HEK293 (cell line): Measurements from ENCODE around the gene PPRC1.

Experiments
- CTCF ChIA-PET: fragments of 350-600 bp; formaldehyde crosslinking; extraction: SDS; loops from one replicate; lab custom pipeline; 2021; ENCODE audit warnings: antibody characterized with exemption; lab: Yijun Ruan, JAX
- POLR2A ChIA-PET: fragments of 300-600 bp; formaldehyde crosslinking; extraction: SDS; loops from one replicate; lab custom pipeline; 2020; ENCODE audit warnings: antibody characterized with exemption, inconsistent platforms; lab: Yijun Ruan, JAX
- H3K27ac ChIP-seq: fragments of 200-500 bp; sonication (Bioruptor generic); 2 replicates; pipeline ENCODE4 v1.5.1; 2014; ENCODE audit warnings: low read depth, low read length, control low read depth, inconsistent platforms; ENCODE audit errors: extremely low read depth
- H3K36me3 ChIP-seq, 2 experiments: fragments of 200-500 bp in 1 of 2; sonication (Bioruptor generic) in 1 of 2; 1 replicate in 1 of 2; 2 replicates in 1 of 2; pipeline ENCODE4 v1.5.1; 2014 to 2017; ENCODE audit warnings: inconsistent platforms in 2 of 2, low read length in 2 of 2; ENCODE audit not compliant: control insufficient read depth in 2 of 2, insufficient read depth in 1 of 2
- H3K4me1 ChIP-seq: fragments of 200-500 bp; sonication (Bioruptor generic); 2 replicates; pipeline ENCODE4 v1.5.1; 2014; ENCODE audit warnings: mild to moderate bottlenecking, low read length, inconsistent platforms; ENCODE audit not compliant: control insufficient read depth, insufficient read depth
- H3K4me3 ChIP-seq: 2 replicates; pipeline ENCODE4 v1.5.1; 2011; ENCODE audit warnings: low read depth, mild to moderate bottlenecking, control low read depth, low read length, moderate library complexity
- H3K9me3 ChIP-seq: fragments of 200-500 bp; sonication (Bioruptor generic); 2 replicates; pipeline ENCODE4 v1.5.1; 2014; ENCODE audit warnings: low read depth, low read length, inconsistent platforms; ENCODE audit not compliant: control insufficient read depth, insufficient read depth
- KLF7 ChIP-seq: fragments of 450-650 bp; formaldehyde crosslinking; IDR thresholded peaks from 2 replicates; pipeline ENCODE4 v1.5.1; 2016; ENCODE audit warnings: missing biosample characterization, missing genetic modification characterization, borderline replicate concordance
- KLF9 ChIP-seq: fragments of 450-650 bp; formaldehyde crosslinking; IDR thresholded peaks from 2 replicates; pipeline ENCODE4 v1.5.1; 2016; ENCODE audit warnings: missing biosample characterization, missing genetic modification characterization, low read depth
- RBAK ChIP-seq: fragments of 450-650 bp; formaldehyde crosslinking; IDR thresholded peaks from 2 replicates; pipeline ENCODE4 v1.5.1; 2016; ENCODE audit warnings: missing biosample characterization, missing genetic modification characterization
- SALL2 ChIP-seq: fragments of 450-650 bp; formaldehyde crosslinking; IDR thresholded peaks from 2 replicates; pipeline ENCODE4 v1.5.0; 2017; ENCODE audit warnings: missing biosample characterization, mild to moderate bottlenecking, missing genetic modification characterization, borderline replicate concordance
- ZBTB8A ChIP-seq: fragments of 450-650 bp; formaldehyde crosslinking; IDR thresholded peaks from 2 replicates; pipeline ENCODE4 v1.5.1; 2016; ENCODE audit warnings: missing biosample characterization, missing genetic modification characterization
- ZNF121 ChIP-seq: fragments of 450-650 bp; formaldehyde crosslinking; IDR thresholded peaks from 2 replicates; pipeline ENCODE4 v1.5.1; 2016; ENCODE audit warnings: missing biosample characterization, missing genetic modification characterization
- ZNF155 ChIP-seq: fragments of 450-650 bp; formaldehyde crosslinking; IDR thresholded peaks from 2 replicates; pipeline ENCODE4 v1.5.1; 2016; ENCODE audit warnings: missing biosample characterization, missing genetic modification characterization
- ZNF174 ChIP-seq: fragments of 450-650 bp; formaldehyde crosslinking; IDR thresholded peaks from 2 replicates; pipeline ENCODE4 v1.5.0; 2017; ENCODE audit warnings: missing biosample characterization, mild to moderate bottlenecking, missing genetic modification characterization
- ZNF266 ChIP-seq: fragments of 450-650 bp; formaldehyde crosslinking; IDR thresholded peaks from 2 replicates; pipeline ENCODE4 v1.5.1; 2016; ENCODE audit warnings: missing biosample characterization, missing genetic modification characterization, low read depth
- ZNF354C ChIP-seq: fragments of 450-650 bp; formaldehyde crosslinking; IDR thresholded peaks from 2 replicates; pipeline ENCODE4 v1.5.1; 2016; ENCODE audit warnings: missing biosample characterization, missing genetic modification characterization, low read depth, borderline replicate concordance
- ZNF366 ChIP-seq: fragments of 450-650 bp; formaldehyde crosslinking; conservative IDR thresholded peaks from 2 replicates; pipeline ENCODE4 v1.5.1; 2016; ENCODE audit warnings: missing biosample characterization, missing genetic modification characterization
- ZNF561 ChIP-seq: fragments of 450-650 bp; IDR thresholded peaks from 2 replicates; pipeline ENCODE4 v1.5.1; 2018; ENCODE audit warnings: missing biosample characterization, missing genetic modification characterization, borderline replicate concordance
- ZNF571 ChIP-seq: fragments of 450-650 bp; formaldehyde crosslinking; IDR thresholded peaks from 2 replicates; pipeline ENCODE4 v1.5.0; 2017; ENCODE audit warnings: missing biosample characterization, missing genetic modification characterization
- ZNF660 ChIP-seq: fragments of 450-650 bp; IDR thresholded peaks from 2 replicates; pipeline ENCODE4 v1.5.1; 2018; ENCODE audit warnings: missing biosample characterization, mild to moderate bottlenecking, missing genetic modification characterization
- ZNF664 ChIP-seq: fragments of 450-650 bp; formaldehyde crosslinking; IDR thresholded peaks from 2 replicates; pipeline ENCODE4 v1.5.1; 2016; ENCODE audit warnings: missing biosample characterization, missing genetic modification characterization
- TF ChIP-seq, protein P1 (sequence below): fragments of 450-650 bp; formaldehyde crosslinking; IDR thresholded peaks from 2 replicates; pipeline ENCODE4 v1.5.1; 2017; ENCODE audit warnings: missing biosample characterization, missing genetic modification characterization
- TF ChIP-seq, protein P2 (sequence below): IDR thresholded peaks from 2 replicates; pipeline ENCODE4 v1.6.1; 2011; ENCODE audit warnings: mild to moderate bottlenecking, low read depth, low read length, borderline replicate concordance
- TF ChIP-seq, protein P3 (sequence below): fragments of 450-650 bp; formaldehyde crosslinking; IDR thresholded peaks from 2 replicates; pipeline ENCODE4 v1.5.1; 2016; ENCODE audit warnings: missing biosample characterization, missing genetic modification characterization
- TF ChIP-seq, protein P4 (sequence below): fragments of 450-650 bp; formaldehyde crosslinking; IDR thresholded peaks from 2 replicates; pipeline ENCODE4 v1.5.1; 2016; ENCODE audit warnings: missing biosample characterization, missing genetic modification characterization
- TF ChIP-seq, protein P5 (sequence below): fragments of 450-650 bp; formaldehyde crosslinking; IDR thresholded peaks from 2 replicates; pipeline ENCODE4 v1.5.1; 2016; ENCODE audit warnings: missing biosample characterization, missing genetic modification characterization

PPRC1 gene

DNA sequence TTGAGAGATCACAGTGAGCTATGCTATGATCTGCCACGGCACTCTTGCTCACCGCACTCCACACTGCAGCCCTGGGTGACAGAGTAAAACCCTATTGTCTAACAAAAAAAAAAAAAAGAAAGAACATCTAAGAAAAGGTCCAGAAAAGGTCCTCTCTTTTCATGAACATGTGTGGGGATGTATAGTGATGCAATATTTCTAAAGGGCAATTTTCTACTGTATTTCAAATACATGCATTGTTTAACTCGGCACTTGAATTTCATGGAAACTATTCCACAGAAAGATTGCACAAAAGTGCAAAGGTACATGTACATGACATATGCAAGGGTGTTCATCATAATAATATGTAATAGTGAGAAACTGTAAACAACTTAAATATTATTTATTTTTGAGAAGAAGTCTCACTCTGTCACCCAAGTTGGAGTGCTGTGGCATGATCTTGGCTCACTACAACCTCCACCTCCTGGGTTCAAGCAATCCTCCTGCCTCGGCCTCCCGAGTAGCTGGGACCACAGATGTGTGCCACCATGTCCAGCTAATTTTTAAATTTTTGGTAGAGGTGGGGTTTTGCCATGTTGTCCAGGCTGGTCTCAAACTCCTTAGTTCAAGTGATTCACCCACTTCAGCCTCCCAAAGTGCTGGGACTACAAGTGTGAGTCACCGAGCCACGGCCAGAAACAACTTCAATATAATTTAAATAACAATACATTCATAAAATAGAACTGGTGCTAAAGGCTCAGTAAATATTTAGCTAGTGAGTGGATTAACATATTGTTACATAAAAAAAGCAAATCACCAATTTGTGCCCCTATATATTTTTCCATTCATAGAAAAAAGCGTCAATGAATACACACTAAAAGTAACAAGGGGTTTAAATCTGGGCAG, 1.3 kb upstream of the PPRC1 start (continued):
- TF ChIP-seq, protein P1, sequence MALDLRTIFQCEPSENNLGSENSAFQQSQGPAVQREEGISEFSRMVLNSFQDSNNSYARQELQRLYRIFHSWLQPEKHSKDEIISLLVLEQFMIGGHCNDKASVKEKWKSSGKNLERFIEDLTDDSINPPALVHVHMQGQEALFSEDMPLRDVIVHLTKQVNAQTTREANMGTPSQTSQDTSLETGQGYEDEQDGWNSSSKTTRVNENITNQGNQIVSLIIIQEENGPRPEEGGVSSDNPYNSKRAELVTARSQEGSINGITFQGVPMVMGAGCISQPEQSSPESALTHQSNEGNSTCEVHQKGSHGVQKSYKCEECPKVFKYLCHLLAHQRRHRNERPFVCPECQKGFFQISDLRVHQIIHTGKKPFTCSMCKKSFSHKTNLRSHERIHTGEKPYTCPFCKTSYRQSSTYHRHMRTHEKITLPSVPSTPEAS (tag by site-specific recombination), result no peak
- TF ChIP-seq SALL2 (tag by site-specific recombination) (no peak), ZNF266 (no peak)

DNA sequence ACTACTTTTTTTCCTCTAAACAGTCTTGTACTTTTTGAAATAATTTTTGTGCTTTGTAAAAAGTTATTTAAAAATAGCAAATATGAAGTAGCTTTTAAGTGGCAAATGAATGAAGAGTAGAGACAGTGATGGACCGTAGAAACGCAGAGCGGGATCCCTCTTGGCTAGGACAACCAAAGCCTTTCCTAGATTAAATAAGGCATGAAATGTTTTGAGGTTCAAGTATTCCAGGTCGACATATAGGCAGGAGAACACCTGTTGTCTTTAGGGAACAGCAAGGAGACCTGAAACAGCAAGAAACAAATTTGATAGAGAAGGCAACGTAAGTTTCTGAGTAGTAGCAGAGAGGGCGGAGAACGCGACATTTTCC, 662 bp upstream of the PPRC1 start:
- CTCF ChIA-PET, result interaction anchor here (0.7 to 2.0 kb wide), 17 partner anchors 10 to 543 kb away, joined by 3 to 11 read pairs (median 4); no protein-coding TSS in a partner anchor
- TF ChIP-seq ZNF155 (tag by site-specific recombination) (no peak), ZNF561 (tag by site-specific recombination) (0 out of 2 replicates have a peak, but pooled peaks have one; percentile 47), ZNF664 (tag by site-specific recombination) (no peak), KLF9 (tag by site-specific recombination) (0 out of 2 replicates have a peak, but pooled peaks have one; percentile 21), ZBTB8A (tag by site-specific recombination) (no peak)
- TF ChIP-seq, protein P2, sequence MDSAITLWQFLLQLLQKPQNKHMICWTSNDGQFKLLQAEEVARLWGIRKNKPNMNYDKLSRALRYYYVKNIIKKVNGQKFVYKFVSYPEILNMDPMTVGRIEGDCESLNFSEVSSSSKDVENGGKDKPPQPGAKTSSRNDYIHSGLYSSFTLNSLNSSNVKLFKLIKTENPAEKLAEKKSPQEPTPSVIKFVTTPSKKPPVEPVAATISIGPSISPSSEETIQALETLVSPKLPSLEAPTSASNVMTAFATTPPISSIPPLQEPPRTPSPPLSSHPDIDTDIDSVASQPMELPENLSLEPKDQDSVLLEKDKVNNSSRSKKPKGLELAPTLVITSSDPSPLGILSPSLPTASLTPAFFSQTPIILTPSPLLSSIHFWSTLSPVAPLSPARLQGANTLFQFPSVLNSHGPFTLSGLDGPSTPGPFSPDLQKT, result no peak
- TF ChIP-seq, protein P3, sequence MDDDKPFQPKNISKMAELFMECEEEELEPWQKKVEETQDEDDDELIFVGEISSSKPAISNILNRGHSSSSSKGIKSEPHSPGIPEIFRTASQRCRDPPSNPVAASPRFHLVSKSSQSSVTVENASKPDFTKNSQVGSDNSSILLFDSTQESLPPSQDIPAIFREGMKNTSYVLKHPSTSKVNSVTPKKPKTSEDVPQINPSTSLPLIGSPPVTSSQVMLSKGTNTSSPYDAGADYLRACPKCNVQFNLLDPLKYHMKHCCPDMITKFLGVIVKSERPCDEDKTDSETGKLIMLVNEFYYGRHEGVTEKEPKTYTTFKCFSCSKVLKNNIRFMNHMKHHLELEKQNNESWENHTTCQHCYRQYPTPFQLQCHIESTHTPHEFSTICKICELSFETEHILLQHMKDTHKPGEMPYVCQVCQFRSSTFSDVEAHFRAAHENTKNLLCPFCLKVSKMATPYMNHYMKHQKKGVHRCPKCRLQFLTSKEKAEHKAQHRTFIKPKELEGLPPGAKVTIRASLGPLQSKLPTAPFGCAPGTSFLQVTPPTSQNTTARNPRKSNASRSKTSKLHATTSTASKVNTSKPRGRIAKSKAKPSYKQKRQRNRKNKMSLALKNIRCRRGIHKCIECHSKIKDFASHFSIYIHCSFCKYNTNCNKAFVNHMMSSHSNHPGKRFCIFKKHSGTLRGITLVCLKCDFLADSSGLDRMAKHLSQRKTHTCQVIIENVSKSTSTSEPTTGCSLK, result no peak
- TF ChIP-seq, all 188 proteins: peak for 2
- no peaks in the 10 kb centered on the region for H3K9me3 ChIP-seq
- peak overlapping the region; percentile 1 for H3K27ac ChIP-seq
- H3K36me3 ChIP-seq, result peaks cover 0 to 3% of the 10 kb centered on the region in 2 experiments; a peak in 2 of 3 replicates
- H3K4me3 ChIP-seq, result no peak overlapping the region; the same call in 1 of the 2 replicates
- POLR2A ChIA-PET, result interaction anchor here (0.6 to 1.8 kb wide), 6 partner anchors 9 to 263 kb away, joined by 3 to 9 read pairs (median 4); partner anchors contain the start of gene NOLC1
- H3K4me1 ChIP-seq, result peaks cover 22% of the 10 kb centered on the region

DNA sequence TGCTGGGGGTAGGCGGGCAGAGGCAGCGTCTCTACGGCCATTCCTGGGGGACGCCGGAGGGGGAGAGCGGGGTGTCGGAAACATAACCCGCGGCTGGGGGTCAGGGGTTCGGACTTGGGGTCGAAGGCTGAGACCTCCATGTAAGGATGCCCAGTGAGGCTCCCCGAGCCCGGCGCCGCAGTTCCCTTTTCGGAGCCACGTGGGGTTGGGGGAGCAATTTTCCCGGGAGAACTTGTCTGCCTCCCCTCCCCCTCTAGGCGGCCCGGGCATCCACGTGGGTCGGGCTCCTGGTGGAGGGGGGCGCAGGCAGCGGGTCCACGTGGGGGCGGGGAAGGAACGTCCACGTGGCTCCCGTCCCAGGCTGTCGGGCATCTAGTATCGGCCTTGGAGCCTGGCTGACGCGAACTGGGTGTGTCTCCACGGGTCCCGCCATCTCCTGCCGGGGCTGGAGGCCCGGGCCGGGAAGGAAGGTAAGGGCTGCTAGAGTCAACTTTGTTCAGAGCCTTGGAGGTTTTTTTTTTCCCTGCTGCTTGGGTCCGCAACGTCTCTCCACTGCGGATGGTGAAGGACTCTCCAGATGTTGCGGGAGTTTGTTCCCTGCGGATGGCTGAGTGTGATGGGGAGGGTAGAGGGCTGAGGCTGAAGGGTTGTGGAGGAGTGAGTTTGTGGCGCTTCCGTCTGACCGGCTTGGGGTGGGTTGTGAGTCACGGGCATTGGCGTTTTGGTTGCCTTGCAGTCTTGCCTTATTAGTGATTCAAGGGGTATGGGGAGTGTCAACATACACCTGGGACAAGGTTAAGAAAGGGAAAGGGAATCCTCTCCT, 744 bp downstream of the PPRC1 start:
- Histone ChIP-seq H3K9me3 (no peaks in the 10 kb centered on the region), H3K27ac (peak overlapping the region; percentile 99), H3K36me3 (peaks cover 3 to 16% of the 10 kb centered on the region in 2 experiments), H3K4me3 (peak overlapping the region; percentile 93), H3K4me1 (peaks cover 22% of the 10 kb centered on the region)
- ChIA-PET POLR2A (no interaction called here), CTCF (no interaction called here)
- no peak for TF ChIP-seq ZNF571 (tag by site-specific recombination)
- 0 out of 2 replicates have a peak, but pooled peaks have one; percentile 48 for TF ChIP-seq ZNF366 (tag by site-specific recombination)
- TF ChIP-seq ZNF174 (tag by site-specific recombination), result no peak
- peak; percentile 12; the same call in 1 of the 2 replicates for TF ChIP-seq ZNF660 (tag by site-specific recombination)
- no peak for TF ChIP-seq ZNF121 (tag by site-specific recombination)
- TF ChIP-seq RBAK (tag by site-specific recombination), result no peak
- TF ChIP-seq, protein P4, sequence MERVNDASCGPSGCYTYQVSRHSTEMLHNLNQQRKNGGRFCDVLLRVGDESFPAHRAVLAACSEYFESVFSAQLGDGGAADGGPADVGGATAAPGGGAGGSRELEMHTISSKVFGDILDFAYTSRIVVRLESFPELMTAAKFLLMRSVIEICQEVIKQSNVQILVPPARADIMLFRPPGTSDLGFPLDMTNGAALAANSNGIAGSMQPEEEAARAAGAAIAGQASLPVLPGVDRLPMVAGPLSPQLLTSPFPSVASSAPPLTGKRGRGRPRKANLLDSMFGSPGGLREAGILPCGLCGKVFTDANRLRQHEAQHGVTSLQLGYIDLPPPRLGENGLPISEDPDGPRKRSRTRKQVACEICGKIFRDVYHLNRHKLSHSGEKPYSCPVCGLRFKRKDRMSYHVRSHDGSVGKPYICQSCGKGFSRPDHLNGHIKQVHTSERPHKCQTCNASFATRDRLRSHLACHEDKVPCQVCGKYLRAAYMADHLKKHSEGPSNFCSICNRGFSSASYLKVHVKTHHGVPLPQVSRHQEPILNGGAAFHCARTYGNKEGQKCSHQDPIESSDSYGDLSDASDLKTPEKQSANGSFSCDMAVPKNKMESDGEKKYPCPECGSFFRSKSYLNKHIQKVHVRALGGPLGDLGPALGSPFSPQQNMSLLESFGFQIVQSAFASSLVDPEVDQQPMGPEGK (tag by site-specific recombination), result peak; percentile 10
- TF ChIP-seq ZNF354C (tag by site-specific recombination), result no peak
- TF ChIP-seq KLF7, result peak; percentile 83
- TF ChIP-seq, protein P5, sequence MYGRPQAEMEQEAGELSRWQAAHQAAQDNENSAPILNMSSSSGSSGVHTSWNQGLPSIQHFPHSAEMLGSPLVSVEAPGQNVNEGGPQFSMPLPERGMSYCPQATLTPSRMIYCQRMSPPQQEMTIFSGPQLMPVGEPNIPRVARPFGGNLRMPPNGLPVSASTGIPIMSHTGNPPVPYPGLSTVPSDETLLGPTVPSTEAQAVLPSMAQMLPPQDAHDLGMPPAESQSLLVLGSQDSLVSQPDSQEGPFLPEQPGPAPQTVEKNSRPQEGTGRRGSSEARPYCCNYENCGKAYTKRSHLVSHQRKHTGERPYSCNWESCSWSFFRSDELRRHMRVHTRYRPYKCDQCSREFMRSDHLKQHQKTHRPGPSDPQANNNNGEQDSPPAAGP (tag by site-specific recombination), result peak; percentile 65; the same call in 1 of the 2 replicates
